Effector CD4-positive, alpha-beta T cell (primary cell): Measurements from ENCODE around the gene HOXC5.
A peak's percentile ranks its signal among the peaks of the same experiment; 100 is the strongest.

Experiments
- DNase-seq: peaks from one replicate; pipeline ENCODE4 v3.0.0-alpha.2; 2020

The HOXC5 gene

DNA sequence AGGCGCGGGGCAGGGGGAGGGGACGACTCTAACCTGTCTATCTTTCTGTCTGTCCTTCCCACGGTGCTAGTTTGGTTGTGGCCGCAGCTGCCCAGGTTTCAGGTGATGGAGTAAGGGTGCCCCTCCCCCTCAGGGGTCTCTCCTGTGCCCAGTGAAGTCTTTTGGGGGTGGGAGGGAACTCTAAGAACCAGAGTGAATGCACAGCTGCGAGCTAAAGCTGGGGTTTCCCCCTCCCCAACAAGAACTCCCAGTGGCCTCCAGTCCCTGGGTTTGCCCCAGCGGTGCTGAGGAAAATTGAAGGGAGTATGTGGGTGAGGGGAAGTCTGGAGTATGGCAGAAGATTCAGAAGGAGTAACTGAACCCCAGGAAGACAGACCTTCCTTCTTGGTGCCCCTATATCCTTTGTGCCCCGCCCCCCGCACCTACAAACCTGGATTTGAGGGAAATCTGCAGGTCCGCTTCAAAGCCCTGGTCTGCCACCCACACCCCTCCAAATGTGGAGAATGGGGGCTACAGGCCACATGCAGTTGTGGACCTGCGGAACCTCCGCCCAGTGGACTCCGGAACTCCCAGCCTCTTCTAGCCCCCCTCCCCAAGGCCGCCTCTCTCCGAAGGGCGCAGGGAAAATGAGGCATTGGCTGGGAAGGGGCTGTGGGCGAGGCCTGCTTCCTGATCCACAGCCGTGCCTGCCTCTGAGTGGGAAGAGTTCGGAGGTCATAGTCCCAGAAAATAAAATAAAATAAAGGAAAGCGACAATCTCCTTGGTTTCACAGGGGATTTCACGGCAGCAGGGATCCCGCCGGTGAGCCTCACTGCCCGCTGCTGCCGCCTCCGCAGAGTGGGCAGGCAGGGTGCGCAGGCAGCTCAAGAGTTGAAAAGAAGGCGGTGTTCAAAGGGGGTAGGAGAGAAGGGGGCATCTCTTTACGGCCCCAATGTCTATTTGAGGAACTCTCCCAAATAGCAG, 36.3 kb upstream of the HOXC5 start:
- no peak for DNase-seq

DNA sequence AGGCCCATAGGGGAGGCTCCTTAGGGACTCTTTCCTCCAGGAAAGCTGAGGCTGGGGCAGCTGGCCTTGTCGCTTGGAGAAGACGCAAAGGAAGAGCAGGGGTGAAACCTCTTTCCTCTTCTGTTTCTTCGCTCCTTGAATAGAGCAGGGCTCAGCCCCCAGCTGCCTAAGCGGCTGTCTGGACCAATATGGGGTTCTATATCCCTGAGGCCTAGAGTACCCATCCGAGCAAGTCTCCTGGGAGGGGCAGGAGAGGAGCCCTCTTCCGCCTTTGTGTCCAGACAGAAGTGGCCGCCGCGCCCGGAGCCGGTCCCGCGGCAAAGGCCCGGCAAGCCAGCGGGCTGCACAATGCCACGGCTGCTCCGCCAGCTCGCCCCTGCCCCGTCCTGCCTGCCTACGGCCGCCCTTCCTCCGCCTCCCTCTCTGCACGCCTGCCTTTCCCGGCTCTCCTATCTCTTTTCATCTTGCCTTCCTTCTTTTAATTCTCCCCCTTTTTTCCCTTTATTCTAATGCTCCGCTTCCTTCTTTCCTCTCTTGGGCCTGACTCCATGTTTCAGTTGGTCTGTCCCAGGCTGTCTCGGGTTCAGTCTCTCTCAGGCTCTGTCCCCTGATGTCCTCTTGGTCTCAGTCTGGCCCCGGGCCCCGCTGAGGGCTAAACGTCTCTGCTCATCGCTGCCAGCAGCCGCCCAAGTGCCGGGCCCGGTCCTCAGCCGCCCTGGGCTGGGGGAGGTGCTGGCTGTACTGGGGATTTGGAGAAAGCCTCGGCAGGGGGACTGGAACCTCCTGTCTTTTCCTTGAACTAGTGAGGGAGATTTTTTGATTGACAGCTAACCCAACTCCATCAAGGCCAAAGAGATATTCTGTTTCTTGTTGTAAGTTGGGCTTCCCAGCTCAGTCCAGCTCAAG, 35.4 kb upstream of the HOXC5 start:
- DNase-seq = no peak

DNA sequence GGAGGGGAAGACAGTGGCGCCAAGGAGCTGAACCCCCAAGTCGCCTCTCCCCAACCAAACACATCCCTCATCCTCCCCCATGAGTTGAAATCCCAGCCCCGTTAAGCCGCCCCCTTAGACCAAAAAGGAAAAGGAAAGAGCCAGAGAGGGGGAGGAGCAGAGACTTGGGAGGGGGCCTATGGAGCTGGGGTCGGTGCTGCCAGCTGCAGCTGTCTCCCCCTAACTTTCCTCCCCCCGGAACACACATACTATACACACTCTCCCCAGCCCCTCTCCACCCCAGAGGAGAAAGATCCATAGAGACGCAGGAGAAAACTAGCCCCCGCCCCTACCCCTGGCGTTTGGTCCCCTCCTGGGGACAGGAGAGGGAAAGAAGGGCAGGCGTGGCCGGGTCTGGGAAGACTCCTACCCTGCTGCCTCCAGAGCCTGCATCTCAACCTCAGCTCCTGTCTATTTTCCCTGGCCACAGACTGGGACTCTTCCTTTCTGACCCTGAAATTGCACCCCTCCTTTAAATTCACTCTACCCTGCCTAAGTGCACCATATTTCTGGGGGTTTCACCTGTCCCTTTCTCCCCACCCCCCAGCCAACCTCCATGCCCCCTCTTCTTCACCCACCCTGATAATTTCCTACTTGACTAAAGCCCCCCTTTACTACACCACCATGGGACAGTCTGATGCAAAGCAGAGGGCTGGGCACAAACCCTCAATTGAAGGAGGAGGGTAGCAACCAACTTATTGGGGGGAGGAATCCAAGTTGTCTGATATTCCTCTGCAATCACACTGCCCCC, 34.5 kb upstream of the HOXC5 start:
- no peak for DNase-seq

DNA sequence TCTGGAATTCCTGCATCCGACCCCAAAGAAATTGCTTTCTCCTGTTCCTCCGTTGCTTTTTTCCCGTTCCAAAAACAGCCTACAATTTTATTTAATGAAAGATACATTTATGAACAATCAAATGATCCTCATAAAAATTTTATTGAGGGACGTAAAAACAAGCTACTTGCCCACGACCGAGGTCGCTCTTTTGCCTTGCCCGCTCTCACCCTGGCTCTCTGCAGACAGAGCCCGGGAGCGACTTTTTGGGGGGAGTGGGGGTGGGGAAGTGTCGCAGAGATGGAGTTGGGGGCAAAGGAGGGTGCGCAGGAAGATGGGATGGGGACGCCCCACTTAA, 34.0 kb upstream of the HOXC5 start:
- no peak for DNase-seq

DNA sequence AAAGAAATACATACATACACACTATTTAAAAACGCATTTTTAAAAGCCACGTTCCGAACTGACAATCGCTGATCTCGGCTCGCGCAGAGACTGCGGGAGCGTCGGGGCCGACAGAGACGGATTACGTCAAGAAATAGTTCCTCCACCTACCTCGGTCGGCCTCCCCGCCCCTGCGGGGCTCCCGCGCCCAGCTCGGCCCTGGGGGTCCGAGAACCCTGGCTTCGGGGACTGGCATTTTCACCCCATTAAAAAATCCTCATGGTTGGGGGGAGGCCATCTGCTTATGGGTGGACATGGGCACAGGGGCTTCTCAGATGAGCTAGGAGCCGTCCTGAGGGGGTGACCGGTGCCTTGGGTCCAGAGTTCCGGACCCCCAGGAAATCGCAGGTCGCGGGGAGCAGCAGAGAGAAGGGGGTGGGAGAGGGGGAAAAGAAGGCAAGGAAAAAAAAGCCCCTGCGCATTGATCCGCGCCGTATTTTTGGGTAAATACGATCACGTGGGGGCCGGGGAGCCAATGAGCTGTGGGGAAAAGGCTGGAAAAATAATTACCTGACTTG, 33.2 kb upstream of the HOXC5 start:
- no peak for DNase-seq

DNA sequence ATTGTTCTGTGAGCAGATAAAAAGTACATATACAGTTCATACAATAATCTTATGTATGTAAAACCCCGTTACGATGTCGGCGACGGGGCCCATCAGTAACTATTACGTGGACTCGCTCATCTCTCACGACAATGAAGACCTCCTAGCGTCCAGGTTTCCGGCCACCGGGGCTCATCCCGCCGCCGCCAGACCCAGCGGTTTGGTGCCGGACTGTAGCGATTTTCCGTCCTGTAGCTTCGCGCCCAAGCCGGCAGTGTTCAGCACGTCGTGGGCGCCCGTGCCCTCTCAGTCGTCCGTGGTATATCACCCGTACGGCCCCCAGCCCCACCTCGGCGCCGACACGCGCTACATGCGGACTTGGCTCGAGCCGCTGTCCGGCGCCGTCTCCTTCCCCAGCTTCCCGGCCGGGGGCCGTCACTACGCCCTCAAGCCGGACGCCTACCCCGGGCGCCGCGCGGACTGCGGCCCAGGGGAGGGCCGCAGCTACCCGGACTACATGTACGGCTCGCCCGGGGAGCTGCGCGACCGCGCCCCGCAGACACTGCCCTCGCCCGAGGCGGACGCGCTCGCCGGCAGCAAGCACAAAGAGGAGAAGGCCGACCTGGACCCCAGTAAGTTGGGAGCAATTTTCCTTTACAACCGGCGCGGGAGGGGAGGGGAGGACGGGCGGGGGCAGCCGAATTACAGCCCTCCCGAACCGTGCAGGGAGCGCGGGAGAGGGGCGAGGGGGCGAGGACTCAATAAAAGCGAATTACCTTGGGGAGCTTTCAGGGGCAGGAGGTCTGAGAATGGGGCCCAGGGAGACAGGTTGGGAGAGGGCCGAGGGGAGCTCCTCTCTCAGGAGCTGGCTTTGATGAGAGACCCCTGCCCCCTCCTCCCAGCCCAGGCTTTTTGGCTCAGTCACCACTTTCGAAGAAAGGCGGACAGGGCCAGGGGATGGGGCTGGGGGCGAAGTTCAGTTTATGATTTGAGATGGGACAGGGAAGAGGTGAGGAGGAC, 32.4 kb upstream of the HOXC5 start, which contains the start of gene HOXC9:
TSS of gene HOXC9 (plus strand) at position 46 of the 999 bp plus-strand sequence. CDS start at position 74, 28 bp downstream.
- DNase-seq = no peak

DNA sequence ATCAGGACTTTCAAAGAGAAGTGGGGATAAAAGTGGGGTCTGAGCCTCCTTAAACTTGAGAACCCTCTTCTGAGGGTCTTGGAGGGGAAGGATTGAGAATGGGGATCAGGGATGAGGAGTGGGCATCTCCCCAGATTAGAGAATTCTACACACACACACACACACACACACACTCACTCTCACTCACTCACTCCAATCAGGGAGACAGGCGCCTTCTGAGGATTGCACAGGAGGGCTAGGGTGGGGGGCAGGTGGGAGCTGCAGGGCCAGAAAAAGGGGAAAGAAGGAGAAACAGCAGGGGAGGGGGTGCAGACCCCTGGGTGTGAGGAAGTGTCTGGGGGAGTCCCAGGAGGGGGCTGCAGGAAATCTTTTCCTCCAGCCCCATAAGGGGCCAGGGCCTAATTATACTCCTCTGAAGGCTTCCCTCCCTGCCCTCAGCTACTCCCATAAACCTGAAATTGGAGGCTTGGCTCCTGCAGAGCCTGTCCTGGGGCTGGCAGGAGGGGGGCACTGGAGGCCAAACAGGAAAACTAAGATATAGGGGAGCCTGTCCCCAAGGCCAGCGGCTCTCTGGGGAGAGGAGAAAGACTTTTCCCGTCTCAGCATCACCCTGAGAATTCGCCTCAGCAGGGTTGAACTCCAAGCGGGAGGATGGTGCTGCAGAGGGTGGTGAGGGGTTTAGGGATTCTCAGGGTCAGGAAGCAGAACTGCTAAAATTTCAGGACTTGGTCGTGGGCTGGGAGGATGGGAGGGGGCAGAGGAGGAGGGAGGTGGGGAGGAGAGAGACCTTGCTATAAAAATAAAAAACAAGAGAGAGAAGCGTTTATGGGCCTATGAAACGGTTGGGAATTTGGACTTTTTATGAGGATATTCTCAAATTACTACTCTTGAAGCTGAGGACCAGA, 31.3 kb upstream of the HOXC5 start:
- no peak for DNase-seq

DNA sequence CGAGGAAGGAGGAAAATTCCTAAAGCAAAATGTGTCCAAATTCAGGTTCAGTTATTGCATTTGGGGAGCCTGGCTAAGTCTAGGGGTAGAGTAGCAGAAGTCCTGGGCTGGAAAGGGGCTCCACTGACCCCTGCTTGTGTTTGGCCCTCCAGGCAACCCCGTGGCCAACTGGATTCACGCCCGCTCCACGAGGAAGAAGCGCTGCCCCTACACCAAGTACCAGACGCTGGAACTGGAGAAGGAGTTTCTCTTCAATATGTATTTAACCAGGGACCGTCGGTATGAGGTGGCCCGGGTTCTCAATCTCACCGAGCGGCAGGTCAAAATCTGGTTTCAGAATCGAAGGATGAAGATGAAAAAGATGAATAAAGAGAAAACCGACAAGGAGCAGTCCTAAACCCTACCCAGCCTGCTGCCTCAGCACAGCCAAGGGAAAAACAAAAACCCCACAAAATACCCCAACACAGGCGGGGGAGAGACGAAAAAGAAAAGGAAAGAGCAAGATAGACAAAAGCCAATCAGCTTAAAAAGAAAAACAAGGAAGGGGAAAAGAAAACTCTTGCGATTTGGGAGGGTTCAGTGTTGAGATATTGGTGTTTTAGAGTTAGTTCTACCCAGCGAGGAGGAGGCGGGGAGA, 30.5 kb upstream of the HOXC5 start:
- DNase-seq = no peak

DNA sequence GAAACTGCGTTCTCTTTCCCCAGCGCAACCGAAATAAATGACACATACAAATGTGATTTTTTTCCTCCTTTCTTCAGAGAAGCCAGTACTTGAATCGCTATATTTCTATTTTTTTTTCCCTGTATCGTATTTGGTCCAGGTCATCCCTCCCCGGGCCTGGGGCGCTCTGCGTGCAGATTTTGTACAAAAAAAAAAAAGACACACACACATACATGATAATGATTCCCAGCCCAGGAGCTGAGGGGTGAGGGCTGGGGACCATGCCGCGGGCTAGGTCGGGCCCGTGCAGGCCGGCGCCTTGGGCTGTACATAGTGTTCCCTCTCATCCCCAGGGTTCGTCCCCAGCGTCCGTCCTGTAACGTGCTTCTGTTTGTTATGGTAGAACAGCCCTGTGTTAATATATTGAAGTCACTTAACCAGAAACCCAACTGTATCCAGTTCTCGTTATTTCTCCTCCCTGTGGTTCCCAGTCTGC, 29.9 kb upstream of the HOXC5 start:
- DNase-seq = no peak

DNA sequence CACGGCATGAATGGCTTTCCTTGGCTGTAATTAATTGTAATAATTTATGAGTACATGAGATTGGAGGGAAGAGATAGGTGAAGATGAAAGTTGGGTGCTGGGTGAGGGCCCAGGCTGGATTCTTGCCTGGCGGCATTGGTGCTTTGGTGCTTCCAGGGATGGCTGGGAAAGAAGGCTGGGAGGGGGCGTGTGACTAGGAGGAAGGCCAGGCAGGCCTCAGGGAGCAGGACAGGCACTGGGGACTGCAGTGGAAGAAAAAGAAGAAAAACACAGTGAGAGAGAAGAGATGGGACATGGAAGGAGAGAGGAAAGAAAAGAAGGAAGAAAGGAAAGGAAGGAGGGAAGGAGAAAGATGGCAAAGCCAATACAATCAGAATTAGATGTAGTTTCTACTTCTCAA, 29.2 kb upstream of the HOXC5 start:
- no peak for DNase-seq

DNA sequence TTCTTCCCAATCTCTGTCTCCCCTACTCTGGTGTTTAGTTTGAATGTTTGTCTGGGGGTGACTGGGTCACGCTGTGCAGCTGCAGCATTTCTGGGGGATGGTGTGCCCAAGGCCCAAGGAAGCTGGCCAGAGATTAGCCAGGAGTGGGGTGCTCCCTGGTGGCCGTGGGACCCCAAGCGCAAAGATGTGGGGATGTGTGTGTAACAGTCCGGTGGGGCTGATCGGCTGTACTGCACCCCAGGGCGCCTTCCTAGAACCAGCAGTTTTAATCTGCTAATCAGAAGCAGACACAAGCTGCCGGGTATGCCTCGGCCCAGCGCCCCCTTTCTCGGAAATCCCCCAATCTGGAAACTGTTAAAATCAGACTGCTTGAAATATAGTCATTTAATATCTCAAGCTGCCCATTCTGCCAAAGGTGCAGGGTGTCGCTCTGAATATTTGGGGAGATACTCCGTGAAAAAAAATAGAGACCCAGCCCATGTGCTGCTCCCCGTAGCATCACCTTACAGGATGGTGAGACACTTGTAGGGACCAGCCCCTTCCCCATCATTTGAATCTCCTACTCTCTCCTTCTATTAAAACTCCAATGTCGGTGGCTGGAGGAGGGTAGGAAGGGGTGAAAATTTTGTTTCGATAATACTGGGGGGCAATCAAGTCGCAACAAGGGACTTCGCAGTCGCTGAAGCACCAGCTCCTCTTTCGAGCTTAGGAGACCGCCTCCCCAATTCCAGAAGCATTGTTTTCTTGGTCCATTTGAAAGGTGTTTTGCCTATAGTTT, 28.6 kb upstream of the HOXC5 start:
- DNase-seq = no peak

DNA sequence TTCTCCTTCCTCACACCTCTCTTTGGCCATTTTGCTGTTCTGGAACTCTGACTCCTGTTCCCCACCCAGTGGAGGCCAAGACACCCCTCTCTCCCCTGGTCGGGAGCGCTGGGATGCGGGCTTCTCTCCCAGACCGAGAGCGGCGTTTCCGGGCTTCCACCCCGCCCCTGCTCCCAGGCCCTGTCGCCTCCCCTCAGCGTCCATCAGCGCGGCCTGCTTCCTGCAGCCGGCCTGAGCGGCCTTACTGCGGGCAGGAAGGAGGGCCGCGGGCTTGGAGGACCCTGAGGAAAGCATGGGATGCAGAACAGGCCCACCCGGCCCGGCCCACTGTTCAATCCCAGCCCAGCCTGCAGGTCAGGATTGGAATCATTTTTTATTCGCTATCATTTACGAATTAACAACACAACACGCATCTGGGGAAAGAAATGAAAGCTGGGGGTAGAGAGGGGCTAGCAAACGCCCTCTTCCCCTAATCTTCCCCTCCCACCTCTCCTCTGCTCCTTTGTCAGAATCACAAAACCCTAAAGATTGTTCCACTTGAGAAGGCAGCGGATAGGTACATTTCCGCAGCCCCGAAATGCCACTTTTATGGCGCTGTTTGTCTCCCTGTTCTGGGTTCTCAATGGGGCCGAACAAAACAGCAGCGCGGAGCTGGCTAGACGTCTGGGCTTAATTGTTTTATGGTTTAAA, 27.9 kb upstream of the HOXC5 start:
- DNase-seq = no peak

DNA sequence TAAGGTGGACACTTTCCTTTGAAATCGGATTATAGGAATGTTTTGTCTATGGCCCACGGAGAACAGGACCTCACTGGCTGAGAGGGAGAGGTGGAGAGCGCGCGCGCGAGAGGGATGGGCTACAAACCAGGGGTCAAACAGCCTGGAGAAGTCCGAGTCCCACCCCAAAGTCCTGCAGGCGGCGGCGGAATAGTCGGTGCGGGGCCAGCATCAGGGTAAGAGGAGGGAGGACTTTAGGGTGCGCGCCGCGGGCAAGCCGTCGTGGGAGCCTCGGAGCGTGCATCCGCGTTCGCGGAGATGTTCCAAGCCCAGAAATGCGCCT, 27.4 kb upstream of the HOXC5 start:
- no peak for DNase-seq

DNA sequence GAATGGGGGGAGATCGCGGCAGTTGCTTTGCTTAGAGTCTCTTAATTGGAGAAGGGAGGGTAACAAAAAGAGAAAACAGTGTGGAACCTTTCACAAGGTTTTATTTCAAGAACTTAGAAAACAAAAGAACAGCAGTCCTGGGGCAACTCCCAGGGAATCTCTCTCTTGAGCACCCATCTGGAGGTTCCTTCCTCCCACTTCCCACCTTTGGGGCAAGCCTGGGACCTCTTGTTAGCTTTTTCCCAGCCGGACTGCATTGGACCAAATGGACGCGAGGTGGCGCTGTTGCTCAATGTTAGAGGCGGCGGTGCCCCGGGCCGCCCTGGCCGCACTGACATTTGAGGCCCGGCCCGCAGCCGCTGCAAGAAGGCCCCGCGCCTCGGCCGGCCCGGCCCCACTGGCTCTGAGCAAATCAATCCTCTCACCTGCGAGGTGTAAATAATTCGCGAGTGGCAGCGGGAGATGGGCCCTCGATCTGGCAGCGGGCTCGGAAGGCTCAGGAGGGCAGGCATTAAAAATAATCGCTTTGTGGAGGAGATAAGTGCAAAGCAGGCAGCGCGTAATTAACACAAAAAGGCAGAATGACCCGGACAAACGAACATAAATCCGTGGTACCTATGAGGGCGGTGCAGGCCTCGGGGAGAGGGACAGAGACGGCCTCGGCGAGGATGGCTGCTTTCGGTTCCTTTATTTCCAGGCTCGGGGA, 26.8 kb upstream of the HOXC5 start:
- peak; percentile 84 for DNase-seq

DNA sequence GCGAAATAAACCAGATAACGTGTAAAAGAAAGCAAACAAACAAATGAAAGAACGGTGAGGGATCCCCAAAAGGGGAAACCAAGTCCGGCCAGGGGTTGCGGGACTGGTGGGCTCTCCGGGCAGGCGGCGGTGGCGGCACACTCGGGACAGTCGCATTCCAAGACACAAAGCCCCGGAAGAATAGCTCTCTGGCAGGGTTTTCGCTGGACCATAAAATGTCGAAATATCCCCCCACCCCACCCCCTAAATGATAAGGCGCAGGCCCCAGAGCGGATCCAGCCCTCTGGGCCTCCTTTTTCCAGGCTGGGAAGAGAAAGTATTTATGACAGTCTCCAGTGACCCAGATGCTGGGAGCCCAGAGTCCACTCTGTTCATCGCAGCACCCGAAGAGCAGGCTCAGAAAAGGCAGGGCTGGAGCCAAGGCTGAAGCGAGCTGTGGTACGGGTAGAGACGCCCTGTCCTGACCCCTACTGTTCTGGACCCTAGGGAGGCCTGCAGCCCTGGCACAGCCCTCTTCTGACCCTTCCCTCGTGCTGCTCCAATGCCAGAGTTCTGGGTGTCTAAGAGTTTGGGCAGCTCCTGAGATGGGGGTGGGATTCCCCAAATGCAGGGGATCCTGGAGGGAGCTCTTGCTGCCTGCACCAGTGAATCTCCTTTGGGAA, 26.2 kb upstream of the HOXC5 start:
- DNase-seq = no peak

DNA sequence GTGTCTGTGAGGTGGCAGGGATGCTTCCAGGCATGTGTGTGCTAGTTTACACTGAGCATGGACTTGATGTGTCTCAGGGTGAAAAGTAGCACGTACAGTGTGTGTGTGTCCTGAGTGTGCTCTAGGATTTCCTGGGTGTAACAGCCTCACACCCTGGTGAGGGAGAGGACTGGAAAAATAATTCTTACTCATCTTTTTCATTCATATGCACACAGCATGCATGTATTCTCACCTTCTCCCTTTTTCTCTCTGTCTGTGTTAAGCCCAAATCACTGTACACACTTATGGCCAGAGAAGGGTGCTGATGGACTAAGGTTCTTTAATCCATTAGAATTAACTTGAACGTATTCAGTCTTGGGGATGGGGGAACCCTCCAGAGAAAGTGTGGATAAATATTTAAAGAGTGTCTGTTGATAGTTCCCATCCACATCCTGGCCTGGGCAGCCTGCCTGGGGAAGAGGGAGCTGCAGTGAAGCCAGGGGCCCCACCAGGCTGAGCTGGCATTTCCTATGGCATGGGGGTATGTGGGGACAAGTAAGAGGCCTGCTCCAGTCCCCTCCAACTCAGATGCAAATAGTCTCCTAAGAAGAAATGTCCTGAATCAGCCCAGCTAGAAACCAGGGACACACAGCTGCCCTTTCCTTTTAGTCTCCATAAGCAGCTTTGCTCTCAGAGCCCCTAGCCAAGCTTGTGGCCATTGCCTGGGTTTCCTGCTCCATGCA, 25.2 kb upstream of the HOXC5 start:
- no peak for DNase-seq

DNA sequence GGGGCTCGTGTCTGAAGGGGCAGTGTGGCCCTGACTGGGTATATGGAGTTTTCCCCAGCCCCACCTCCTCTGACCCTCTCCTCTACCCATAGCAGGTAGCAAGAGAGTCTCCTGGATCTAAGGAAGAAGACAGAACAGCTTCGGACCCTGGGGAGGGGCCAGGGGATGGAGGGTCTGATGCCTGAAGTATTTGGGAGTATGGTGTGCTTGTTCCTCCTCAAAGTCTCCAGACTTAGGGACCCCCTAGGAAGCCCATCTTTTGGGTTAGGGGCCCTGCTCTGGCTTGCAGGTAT, 24.6 kb upstream of the HOXC5 start:
- DNase-seq = no peak
